ENCODE measurements around the gene ABR.
"Not testable (repeated sequence)": the region's sequence is repeated elsewhere in the genome, so short reads cannot be mapped to it uniquely, and the experiment has no call there.

The ABR gene

DNA sequence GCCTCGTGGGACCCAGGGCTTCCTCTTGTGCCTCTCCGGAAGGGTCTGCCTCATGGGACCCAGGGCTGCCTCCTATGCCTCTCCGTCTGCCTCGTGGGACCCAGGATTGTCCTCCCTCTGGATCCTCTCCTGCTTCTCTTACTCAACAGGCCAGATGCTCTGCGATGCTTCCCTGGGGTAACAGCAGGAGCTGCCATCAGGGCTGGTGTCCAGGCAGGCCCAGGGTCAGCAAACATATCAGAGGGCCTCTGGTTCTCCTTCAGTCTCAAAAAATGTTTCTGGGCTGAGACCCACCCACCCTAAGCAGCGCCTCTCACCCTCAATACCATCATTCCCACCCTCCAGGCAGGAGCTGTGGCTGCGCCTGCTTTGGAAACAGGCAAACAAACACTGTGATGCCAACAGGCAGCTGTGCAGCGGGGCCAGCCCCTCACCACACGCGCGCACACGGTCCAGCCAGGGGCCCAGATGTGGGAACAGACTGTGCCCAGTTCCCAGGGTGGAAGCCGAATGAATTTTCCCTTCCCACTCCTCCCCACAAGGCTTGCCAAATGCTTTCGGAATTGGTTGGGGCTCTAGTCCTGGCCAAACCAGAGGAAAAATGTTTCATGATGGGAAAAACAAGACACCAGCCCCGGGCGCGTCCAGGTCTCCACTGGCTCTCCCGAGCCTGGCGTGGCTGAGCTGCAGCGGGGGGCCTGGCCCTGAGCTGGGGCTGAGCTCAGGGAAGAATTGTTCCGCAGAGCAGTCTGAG lies 171.6 kb downstream of the ABR start:
- no peak for DNase-seq (ENCODE audit: low read depth)

DNA sequence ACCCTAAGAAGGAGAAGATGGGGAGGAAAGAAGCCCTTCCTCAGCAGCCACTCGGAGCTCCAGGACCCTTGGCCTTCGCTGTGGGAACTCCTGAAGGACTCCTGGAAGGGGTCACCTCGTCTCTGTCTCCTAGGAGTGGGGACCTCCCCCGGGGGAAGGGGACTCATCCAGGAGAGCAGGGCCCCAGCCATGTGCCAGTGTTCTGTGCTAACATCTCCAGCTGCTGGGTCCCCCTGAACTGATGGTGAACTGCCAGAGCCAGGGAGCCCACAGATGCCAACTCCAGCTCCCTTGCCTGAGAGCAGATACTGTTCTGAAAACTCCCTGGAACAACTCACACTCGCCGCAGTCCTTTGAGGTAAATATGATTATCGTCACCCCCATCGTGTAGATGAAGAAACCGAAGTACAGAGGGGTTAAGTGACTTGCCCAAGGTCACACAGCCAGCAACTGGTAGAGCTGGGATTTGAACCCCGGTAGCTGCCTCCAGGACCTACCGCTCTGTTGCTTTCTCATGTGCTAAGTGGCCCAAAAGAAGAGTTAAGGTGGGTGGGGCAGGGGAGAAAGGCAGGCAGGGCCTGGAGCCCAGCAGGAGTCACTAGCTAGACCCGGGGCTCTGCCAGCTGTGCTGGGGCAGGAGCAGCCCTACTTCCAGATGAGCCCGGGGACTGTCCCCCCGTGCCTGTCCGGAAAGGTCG lies 172.3 kb downstream of the ABR start:
- no peak for DNase-seq (ENCODE audit: low read depth)

DNA sequence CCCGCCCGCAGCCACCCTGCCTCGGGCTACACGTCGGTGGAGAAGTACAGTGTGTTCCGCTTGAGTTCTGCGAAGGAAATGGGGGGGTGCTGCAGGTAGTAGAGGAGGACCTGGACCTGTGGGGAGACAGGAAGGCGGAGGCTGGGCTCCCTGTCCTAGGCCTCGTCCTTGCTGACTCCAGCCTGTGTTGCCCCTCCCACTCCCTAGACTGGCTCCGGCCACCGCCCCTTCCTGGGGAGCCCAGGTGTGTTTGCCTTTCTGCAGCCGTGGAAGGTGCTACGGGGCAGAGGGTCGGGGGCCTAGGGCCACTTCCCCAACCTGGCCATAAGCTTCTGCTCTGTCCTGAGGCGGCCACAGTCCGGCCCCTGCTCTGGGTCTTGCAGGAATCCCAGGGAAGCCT lies 173.7 kb downstream of the ABR start:
- no peak for DNase-seq (ENCODE audit: low read depth)

DNA sequence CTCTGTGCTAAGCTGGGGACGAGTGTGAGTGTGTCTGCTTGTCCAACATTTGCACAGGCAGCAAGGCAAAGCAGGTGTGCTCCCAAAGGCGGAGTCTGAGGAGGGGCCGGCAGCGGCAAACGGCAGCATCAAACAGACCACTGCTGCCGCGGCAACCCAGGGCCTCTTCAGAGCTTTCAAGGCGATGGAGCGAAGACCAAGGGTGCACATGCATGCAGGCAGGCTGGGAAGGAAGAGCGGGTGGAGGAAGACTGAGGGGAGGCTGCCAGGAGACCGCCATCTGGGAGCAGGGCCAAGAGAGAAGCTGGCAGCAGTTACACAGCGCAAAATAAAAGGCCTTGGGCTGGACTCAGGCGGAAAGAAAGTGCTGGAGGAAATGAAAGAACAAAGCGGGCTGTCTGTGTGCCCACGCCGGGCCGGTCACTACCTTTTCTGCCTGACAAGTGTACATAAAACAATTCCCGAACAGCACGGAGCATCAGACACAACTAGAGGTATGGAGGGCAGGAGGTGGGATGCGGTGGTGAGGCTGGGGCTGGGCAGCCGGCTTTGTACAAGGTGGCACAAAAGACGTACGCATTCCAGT lies 174.3 kb downstream of the ABR start:
- peak; percentile 58 for DNase-seq (ENCODE audit: low read depth)

DNA sequence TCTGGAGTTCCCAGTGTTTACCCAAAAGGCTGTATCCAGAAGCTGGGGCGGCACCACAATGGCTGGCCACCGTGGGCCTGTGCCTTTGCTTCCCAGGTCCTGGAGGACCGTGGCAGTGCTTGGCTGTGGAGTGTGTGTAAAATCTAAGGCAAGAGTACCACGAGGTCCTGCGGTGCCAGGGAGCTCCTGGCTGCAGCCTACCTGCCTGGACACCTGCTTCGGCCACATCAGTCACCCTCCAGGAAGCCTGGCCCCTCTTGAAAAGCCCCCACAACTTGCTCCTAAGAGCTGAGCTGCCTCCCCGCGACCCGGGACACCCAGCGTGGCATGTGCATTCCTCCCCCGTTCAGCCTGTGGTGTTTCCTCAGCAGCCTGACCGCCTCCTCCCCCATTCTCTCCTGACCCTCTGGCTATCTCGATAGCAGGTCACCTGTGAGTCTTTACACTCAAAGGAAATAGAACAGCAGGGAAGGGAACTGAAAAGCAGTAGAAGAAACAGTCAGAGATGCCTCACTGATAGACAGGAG lies 174.9 kb downstream of the ABR start:
- DNase-seq (ENCODE audit: low read depth) = no peak

DNA sequence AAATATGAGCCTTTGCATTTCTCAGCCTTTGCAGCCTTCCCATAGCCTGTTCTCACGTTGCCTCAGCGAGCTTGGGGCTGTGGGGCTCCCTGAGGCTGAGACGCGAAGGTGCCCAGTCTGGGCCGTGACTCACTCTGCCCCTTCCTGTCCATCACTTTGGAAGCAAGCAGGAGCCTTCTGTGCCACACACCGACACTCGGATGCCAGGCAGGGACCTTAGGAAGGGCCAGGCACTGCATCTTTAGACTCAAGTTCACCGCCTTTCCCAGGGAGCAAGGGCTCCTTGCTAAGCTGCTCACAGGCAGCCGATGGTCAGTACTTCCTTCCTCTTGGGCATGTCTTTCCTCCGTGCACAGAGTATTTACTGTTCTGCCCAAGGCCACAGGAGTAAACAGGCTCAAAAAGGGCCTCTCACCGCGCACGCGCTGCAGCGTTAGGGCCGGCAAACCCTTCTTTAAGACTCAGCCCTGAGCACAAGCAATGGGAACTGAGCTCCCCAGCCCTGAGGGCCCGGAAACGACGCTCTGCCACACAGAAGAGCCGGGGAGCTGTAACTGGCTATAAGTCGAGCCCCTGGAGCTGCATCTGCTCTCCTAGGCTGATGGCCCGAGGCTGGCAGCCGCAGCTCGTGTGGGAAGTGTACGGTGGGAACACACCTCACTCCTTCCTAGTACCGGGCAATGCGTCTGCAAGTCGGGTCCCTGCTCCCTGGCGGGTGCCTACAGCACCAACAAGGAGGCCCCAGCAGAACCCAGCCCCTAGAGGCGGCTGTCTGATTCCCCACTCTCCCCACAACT lies 175.6 kb downstream of the ABR start:
- DNase-seq (ENCODE audit: low read depth) = no peak

DNA sequence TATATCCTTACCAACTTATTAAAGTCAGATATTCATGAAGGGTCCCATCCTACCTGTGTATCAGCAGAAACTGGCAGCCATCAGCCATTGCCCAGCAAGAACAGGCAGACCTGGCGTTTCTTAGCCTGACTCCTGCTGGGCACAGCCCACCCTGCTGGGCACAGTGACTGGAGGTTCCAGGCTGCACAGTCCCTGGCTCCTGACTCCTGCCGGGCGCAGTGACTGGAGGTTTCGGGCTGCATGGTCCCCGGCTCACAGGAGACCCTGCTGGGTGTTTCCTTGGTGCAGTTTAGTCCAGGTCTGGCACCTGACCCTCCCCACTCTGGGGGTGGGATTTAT lies 176.2 kb downstream of the ABR start:
- DNase-seq (ENCODE audit: low read depth) = no peak

DNA sequence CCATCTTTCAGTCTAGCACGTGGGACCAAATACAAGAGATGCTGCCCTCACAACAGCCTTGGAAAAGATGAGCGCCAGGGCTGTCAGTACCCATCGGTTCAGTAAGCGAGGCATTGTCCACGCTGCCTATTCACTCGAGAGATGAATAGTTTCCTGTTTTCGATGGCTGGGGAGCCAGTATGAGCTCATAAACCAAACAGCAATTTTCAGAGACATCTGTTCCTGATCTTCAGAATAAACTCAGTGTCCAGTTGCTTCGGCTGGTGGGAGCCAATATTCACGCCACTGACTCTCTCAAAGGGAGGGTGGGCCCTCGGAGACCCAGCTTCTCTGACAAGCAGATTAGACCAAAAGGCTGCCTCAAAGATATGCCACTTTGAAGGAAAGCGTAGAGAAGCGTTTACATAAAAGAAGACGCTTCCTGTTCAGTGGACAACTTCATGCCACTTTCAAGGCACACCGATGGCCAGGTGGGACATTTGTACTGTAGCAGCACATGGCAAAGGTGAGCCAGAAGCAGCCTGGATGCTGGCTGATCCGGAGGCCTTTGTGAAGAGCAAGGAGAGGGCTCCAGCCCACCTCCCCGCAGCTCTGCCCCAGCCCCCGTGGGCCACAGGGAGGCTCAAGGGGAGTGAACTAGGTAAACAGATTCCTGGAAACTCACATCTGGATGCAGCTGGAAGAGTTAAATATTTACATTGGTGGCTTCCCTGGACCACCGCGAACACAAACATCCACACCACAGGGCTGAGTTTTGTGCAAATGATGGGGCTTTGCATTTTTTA lies 176.8 kb downstream of the ABR start:
- peak; percentile 87 for DNase-seq (ENCODE audit: low read depth)

DNA sequence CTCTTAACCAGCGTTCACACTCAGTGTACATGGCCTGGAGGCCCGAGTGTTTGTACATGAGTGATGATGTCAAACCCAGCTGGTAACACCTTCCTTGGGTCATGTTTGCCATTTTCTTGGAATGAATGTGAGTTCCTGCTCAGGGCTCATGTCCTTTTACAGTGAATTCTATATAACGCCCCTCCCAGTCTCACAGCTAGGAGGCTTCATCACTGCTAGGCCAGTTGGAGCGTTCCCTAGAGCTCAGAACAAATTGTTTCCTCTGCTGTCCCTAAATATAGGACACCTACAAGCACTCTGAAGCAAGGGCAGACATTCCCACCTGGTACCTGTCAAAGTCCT lies 177.4 kb downstream of the ABR start:
- peak; percentile 82 for DNase-seq (ENCODE audit: low read depth)

DNA sequence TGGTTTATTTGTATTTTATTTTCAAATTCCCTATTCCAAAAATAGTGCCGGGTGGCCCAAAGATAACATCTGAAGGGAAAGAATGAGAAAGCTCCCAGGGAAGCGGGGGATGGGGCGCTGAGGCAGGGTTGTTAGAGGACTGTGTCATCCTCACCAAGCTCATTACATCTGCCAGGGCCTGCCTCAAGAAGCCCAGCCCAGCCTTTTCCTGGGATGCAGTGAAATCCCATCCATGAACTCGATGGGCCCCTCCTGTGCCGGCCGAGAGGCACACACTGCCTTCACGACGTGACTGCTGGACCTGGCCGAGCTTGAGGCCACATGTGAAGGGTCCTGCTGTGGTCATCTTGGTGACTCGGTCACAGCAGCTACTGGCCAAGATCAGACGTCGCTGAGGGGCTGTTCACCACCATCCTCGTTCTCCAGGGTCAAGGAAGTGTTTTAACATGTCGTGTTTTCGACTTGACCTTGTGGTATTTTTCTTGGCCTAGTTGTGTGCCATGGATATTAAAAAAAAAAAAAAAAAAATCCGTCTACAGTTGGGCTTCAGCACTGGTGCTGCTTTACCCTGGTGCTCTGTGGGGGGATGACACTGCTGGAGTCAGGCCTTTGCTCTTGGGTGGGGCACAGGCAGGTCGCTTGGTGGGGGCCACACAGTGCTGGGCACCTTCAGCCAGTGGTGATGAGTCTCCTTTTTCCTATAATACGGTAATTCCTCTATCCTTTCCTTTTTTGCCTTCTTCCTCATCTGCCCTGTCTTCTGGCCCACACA lies 178.0 kb downstream of the ABR start:
- DNase-seq (ENCODE audit: low read depth) = peak; percentile 96

DNA sequence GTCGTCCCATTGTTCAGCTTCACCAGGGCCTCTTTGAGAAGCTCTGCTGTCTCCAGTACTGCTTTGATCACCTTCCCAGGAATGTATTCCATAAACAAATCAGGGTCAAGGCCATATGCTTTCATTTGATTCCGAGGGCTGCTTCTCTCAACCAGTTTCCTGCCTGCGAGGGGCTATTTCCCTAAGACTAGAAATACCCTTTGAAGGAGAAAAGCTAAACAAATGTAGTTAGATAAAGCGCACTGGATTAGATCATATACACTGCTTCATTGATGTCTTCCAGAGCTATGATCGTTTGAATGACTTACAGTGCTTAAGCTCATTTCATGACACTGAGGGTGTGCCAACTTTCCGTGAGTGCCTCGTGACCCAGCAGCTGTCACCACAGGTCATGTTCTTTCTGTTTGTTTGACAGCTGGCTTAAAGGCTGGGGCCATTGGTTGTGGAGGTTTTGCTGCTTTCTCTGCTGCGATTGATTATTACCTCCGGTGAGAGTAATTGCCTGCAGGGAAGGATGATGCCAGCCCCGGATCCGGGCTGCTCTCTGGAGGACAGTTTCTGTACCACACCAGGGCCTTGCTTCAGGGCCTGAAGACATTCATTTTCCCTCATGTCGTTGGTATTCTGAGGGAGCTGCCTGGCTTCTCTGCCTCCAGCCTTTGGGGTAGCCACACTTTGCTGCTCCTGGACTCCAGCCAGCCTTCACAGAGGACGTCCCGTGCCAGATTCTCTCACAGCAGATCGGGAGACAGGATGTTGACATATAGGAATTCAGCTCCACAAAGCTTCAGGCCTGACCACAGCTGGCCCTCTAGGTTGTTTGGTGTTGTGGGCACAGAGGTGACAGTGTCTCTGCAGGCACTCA lies 179.0 kb downstream of the ABR start:
- peak; percentile 97 for DNase-seq (ENCODE audit: low read depth)

DNA sequence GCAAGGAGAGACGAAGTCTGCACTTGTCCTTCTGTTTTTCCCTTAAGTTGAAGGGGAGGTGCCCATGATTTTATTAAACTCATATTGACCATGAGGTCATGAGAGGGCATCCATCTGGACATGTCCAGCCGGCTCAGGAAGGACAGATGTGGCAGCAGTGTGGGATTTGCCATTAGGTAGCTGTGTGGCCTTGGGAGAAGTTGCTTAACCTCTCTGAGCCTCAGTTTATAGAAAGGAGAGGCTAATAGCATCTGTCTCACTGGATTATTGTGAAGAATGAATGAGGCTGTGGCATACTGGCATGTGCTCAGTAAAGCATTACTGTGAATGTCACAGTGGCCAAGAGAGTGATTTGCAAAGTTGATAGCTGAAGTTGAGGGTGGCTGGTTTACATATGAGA lies 181.7 kb downstream of the ABR start:
- DNase-seq (ENCODE audit: low read depth) = no peak

DNA sequence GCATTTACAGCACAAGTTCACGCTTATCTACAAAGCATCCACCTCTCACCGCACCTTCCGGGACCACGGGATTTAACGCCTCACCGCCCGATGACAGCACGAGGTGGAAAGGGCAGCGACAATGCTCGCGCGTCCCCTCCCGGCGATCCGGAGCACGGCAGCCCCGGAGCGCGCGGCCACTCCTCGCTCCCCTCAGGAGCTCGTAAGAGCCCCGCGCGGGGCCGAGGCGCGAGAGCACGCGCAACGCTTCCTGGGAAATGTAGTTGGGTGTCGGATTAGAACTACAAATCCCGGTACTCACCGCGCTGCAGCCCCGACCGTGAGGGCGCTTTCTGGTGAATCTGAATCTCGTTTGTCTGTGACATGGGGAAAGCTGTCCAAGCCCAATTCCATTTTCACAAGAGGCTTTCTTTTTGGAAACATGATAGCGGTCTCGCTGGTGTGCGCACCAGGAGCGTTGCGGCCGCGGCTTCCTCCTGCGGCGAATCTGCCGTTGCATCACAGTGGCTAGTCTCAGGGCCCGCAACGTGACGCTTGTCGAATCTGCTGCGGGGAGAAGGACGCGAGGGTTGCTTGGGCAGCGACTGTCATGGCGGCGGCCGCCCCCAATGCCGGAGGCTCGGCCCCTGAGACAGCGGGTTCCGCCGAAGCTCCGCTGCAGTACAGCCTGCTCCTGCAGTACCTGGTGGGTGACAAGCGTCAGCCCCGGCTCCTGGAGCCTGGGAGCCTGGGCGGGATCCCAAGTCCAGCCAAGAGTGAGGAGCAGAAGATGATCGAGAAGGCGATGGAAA lies 183.0 kb downstream of the ABR start, which contains the start of gene TIMM22:
TIMM22 (plus strand) TSS at position 576 of the 791 bp plus-strand sequence; CDS start at position 590, 14 bp downstream.
- DNase-seq (ENCODE audit: low read depth) = peak; percentile 97

DNA sequence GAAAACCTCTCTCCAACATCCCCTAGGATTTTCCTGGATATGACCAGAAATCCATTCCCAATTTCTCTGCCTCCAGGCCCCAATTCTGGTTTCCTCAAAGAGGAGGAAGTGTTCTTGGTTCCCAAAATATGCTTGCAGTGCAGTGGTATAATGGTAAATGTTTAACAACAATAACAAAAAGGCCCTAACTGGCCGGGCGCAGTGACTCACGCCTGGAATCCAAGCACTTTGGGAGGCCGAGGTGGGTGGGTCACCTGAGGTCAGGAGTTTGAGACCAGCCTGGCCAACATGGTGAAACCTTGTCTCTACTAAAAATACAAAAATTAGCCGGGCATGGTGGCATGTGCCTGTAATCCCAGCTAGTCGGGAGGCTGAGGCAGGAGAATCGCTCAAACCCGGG lies 184.5 kb downstream of the ABR start:
- not testable (repeated sequence) for DNase-seq (ENCODE audit: low read depth)

DNA sequence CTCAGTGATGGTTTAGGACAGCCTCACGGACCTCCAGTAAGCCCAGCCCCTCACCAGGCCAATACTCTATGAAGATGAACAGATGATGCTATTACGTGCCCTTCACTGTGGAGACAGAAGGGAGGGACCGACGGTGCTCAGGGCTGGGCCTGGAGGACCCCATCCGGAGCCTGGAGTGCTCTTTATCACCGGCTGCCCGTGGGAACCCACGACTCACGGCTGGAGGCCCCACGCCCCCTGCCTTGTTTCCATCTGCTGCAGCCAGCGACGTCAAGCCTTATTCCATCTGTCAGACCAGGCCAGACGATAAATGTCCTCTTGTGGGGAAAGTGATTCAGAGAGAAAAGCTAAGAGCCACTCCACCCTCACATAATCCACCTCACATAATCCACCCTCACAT lies 186.8 kb downstream of the ABR start:
- no peak for DNase-seq (ENCODE audit: low read depth)

DNA sequence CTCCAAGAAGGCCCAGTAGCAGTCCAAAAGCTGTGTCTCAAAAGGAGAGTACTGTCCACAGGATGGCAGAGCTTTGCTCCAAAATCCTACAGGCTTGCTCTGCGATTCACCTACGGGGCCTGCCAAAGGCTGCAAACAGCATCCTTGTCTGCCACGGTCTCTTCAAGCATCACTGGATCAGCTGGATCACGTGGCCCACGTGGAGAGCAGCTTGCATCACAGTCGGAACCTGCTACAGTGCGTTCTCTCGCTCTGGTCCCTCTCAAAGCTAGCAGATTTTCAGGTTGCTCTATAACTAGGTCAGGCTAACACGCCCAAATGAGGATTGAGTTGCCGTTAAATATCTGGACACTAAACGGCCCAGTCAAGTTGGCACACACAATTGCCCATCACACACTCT lies 191.2 kb downstream of the ABR start:
- DNase-seq (ENCODE audit: low read depth) = no peak

DNA sequence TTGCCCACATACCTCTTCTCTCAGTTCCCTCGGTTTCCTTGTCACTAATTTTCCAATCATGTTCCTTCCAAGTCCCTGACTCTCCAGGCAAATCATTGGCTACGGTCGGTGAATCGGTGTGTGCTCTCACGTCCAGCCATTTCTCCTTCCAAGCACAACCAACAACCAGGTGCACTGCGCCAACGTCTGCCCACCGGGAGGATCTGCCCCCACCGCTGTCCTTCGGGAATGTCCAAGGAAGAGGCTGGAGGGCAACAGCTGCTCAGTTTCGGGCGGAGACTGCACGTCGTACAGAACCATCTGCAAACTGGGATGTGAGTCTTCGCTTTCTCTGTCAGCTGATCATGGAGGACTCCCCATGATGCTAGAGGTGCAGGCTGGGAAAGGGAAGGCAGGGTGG lies 191.8 kb downstream of the ABR start:
- no peak for DNase-seq (ENCODE audit: low read depth)

DNA sequence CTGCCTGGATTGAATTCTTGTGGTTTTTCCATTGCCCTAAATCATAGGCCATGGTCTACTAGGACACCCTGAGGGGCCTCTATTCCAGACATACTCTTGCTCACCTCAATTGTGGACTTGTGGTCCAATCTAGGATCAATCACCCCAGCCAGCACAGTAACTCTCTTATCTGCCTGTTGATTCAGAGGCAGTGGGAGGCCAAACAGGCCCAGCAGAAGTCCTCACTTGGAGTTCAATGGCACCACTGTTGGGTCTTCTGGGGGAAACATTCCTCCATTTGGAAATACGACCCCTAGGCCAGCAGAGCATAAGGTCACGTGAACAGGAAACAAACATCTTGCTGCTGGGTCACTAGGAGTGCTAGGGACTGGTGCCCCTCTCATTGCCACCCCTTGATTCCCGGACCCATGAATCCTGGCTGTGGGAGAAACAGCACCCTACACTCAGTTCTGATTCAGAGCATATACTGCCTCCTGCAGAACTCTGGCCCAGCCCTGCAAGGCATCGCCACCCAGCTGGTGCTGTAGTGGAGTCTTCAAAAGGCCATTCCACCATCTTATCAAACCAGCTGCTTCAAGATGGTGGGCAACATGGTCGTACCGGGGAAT lies 193.4 kb downstream of the ABR start:
- no peak for DNase-seq (ENCODE audit: low read depth)

DNA sequence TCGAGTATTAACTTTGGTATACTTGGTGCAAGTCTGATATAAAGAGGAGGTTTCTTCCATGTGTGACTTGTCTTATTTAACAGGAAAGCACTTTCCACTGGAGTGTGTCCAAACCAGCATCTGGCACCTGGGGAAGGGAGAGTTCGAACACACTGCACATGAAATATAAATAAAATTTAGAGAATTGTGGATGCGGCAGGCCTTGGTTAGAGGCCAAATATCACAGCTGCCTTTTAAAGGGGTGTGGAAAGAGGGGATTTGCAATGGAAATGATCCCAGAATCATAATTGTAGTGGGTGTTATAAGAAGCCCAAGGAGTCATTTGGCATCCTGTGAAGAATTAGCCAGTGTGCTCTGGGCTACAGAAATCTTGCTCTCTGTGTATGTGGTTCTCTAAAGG lies 195.9 kb downstream of the ABR start:
- DNase-seq (ENCODE audit: low read depth) = no peak
